ENCODE results near the gene MTCL1. TPM values are rescaled to one million over a fixed set of nuclear protein-coding genes. Genes with fewer than 3 reads are reported as not detected.

MTCL1 gene
- total and polyA plus RNA-seq, 10 donors = 1.6 to 7.5 (median 3.9) TPM

DNA sequence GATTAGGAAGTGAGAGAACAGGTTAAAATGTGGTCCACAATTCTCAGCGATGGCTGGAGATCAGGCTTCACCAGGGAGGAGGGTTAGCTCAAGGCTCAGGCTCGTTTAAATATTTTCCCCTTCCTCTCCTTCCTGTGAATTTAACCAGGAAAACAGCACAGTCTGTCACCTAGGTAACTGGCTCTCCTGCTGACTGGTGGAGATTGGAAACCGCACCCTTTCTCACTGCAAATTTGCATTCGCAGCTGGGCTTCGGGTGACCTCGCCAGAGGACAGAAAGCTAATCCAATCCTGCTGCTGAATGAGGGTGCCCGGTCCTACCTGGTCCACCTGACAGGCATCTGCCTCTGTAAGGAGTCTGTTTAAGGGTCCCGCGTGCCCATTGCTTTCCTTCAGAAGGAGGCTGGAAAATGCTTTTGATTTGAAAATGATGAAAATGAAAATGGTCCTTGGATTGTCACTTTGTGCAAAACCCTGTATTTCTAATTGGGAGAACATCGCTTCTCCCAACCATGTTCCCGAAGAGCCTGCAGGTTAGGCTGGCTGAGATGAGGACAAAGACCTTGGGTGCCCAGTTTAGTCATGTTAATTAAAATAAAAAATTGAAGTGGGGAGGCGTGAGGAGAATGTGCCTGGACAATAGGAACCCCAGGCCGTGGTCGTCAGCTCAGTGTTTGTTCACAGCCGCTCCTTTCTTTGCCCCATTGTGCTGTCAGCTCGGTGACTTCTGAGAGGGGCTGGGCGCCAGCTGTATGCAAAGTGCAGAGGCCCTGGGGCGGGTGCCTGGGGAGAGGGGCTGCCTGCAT lies 43.4 kb upstream of the MTCL1 start:
- Histone ChIP-seq H3K4me1 (peaks cover 0 to 13% (median 6%) of the 10 kb centered on the region in 6 donors), H3K27ac (no peak overlapping the region), H3K4me3 (no peak overlapping the region), H3K36me3 (no peaks in the 10 kb centered on the region), H3K9me3 (no peaks in the 10 kb centered on the region), H3K27me3 (replicated peaks in 1 of 7) (peaks cover 0 to 19% (median 0%) of the 10 kb centered on the region in 7 donors)
- 44 to 50% (median 47%) methylated on average over 18 of the region's 18 CpGs for WGBS, 5 donors
- intact Hi-C loops (cut with DNase I; ENCODE audit: low total_unique reads) = no loop called here
- no peak for DNase-seq
- TF ChIP-seq, protein P1, sequence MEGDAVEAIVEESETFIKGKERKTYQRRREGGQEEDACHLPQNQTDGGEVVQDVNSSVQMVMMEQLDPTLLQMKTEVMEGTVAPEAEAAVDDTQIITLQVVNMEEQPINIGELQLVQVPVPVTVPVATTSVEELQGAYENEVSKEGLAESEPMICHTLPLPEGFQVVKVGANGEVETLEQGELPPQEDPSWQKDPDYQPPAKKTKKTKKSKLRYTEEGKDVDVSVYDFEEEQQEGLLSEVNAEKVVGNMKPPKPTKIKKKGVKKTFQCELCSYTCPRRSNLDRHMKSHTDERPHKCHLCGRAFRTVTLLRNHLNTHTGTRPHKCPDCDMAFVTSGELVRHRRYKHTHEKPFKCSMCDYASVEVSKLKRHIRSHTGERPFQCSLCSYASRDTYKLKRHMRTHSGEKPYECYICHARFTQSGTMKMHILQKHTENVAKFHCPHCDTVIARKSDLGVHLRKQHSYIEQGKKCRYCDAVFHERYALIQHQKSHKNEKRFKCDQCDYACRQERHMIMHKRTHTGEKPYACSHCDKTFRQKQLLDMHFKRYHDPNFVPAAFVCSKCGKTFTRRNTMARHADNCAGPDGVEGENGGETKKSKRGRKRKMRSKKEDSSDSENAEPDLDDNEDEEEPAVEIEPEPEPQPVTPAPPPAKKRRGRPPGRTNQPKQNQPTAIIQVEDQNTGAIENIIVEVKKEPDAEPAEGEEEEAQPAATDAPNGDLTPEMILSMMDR (IDR thresholded peaks at IDR 0.05 in 8 of 11, conservative IDR thresholded peaks at IDR 0.05 in 3 of 11) = no peak
- no peak for TF ChIP-seq POLR2AphosphoS5 (IDR thresholded peaks at IDR 0.05)
- no peak for TF ChIP-seq POLR2A (IDR thresholded peaks at IDR 0.05)

DNA sequence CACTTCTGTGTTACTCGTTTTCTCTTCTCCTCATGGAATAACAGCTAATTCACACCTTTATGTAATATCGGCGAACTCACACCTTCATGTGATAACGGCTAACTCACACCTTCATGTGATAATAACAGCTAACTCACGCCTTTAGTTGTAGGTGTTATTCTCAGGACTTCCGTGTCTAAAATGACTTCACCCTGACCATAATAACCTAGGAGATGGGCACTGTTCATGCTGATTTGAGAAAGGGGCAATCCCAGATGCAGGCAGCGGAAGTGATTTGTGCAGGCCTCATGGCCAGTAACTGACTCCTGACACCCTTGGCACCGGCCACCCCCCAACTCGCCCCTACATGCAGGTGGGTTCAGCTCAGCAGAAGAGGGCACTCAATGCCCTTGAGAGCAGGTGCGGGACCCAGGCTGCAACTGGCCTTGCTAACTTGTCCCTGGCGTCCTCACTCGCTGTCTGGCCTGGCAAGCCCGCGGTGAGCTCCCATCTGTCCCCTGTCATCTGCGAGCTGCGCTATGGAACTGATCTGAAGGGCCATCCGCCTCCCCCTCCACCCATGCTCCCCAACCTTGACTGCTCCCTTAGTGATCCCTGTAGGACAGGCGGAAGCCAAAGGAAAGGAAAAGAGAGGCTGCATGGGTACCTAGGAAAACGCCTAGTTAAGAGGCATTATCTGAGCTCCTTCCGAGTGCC lies 42.6 kb upstream of the MTCL1 start:
- no peak overlapping the region for H3K4me3 ChIP-seq

DNA sequence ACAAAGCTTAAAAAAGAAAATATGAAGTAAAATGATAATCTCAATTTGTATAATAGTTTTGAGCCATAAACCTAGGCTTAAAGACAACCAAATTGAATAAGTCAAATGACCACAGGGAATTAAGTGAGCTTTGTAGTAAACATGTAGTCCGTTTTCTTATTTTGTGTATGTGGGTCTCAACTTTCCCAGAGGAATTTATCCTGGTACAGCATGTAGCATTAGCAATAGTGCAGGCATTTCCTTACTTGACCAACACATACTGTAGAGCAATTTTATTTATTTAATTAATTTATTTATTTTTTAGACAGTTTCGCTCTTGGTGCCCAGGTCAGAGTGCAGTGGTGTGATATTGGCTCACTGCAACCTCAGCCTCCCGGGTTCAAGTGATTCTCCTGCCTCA lies 37.5 kb upstream of the MTCL1 start:
- WGBS, 5 donors = 86 to 98% (median 95%) methylated on average over 3 of the region's 3 CpGs
- peaks cover 0 to 6% (median 0%) of the 10 kb centered on the region in 7 donors for H3K27me3 ChIP-seq (replicated peaks in 1 of 7)
- no peak overlapping the region for H3K27ac ChIP-seq
- H3K36me3 ChIP-seq = no peaks in the 10 kb centered on the region
- intact Hi-C loops (cut with DNase I; ENCODE audit: low total_unique reads) = no loop called here
- DNase-seq = no peak
- no peak overlapping the region for H3K4me3 ChIP-seq
- no peaks in the 10 kb centered on the region for H3K9me3 ChIP-seq
- H3K4me1 ChIP-seq = no peaks in the 10 kb centered on the region
- TF ChIP-seq POLR2A (IDR thresholded peaks at IDR 0.05) (no peak), POLR2AphosphoS5 (IDR thresholded peaks at IDR 0.05) (no peak)
- TF ChIP-seq, protein P1 (IDR thresholded peaks at IDR 0.05 in 8 of 11, conservative IDR thresholded peaks at IDR 0.05 in 3 of 11) = no peak

More for the DNA sequence above, 42.6 kb upstream of the MTCL1 start:
- Histone ChIP-seq H3K9me3 (no peaks in the 10 kb centered on the region), H3K4me1 (peaks cover 0 to 13% (median 6%) of the 10 kb centered on the region in 6 donors), H3K36me3 (no peaks in the 10 kb centered on the region), H3K27ac (no peak overlapping the region), H3K27me3 (replicated peaks in 1 of 7) (peaks cover 0 to 19% (median 0%) of the 10 kb centered on the region in 7 donors)
- TF ChIP-seq, protein P1 (IDR thresholded peaks at IDR 0.05 in 8 of 11, conservative IDR thresholded peaks at IDR 0.05 in 3 of 11) = no peak
- no peak for TF ChIP-seq POLR2AphosphoS5 (IDR thresholded peaks at IDR 0.05)
- TF ChIP-seq POLR2A (IDR thresholded peaks at IDR 0.05) = no peak
- no peak for DNase-seq
- intact Hi-C loops (cut with DNase I; ENCODE audit: low total_unique reads) = no loop called here
- WGBS, 5 donors = 75 to 92% (median 87%) methylated on average over 19 to 20 of the region's 20 CpGs

DNA sequence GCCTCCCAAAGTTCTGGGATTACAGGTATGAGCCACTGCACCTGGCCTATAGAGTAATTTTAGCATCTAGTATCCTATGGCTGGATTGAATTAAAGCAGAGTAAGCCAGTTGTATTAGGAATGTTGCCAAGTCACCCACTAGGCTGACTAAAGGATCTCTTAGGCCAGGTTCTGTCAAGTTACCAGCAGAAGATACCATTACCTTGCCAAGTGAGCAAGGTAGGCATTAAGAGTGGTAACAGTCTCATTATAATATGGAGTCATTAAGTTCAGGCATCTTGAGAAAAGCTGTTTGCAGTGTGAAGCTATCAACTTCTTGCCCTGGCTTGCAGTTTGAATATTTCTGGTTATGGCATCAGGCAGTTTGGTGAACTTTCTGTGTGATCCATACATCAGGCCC lies 37.0 kb upstream of the MTCL1 start:
- DNase-seq = no peak
- Histone ChIP-seq H3K9me3 (no peaks in the 10 kb centered on the region), H3K4me1 (no peaks in the 10 kb centered on the region), H3K27me3 (replicated peaks in 1 of 7) (peaks cover 0 to under 1% (median 0%) of the 10 kb centered on the region in 7 donors), H3K4me3 (no peak overlapping the region), H3K36me3 (no peaks in the 10 kb centered on the region), H3K27ac (no peak overlapping the region)
- intact Hi-C loops (cut with DNase I; ENCODE audit: low total_unique reads) = no loop called here
- TF ChIP-seq POLR2AphosphoS5 (IDR thresholded peaks at IDR 0.05) (no peak), POLR2A (IDR thresholded peaks at IDR 0.05) (no peak)
- TF ChIP-seq, protein P1 (IDR thresholded peaks at IDR 0.05 in 8 of 11, conservative IDR thresholded peaks at IDR 0.05 in 3 of 11) = no peak
